KOPT-K1 (cell line): ENCODE data around the gene STAG3.
"Not testable (repeated sequence)": the region's sequence is repeated elsewhere in the genome, so short reads cannot be mapped to it uniquely, and the experiment has no call there.

Experiments
- H3K27ac ChIP-seq: fragments of 200-600 bp; sonication (generic); 2 replicates; pipeline ENCODE4 v1.5.1; 2016; ENCODE audit warnings: antibody characterized with exemption, mild to moderate bottlenecking, low read depth, low read length; ENCODE audit not compliant: poor library complexity, severe bottlenecking
- H3K36me3 ChIP-seq: fragments of 200-600 bp; sonication (generic); 2 replicates; pipeline ENCODE4 v1.5.1; 2017; ENCODE audit warnings: antibody characterized with exemption, mild to moderate bottlenecking, low read length, moderate library complexity; ENCODE audit not compliant: insufficient read depth
- H3K9me3 ChIP-seq: fragments of 200-600 bp; sonication (generic); 2 replicates; pipeline ENCODE4 v1.5.1; 2017; ENCODE audit warnings: antibody characterized with exemption, low read length, mild to moderate bottlenecking; ENCODE audit not compliant: insufficient read depth, poor library complexity, severe bottlenecking

Gene STAG3, protein sequence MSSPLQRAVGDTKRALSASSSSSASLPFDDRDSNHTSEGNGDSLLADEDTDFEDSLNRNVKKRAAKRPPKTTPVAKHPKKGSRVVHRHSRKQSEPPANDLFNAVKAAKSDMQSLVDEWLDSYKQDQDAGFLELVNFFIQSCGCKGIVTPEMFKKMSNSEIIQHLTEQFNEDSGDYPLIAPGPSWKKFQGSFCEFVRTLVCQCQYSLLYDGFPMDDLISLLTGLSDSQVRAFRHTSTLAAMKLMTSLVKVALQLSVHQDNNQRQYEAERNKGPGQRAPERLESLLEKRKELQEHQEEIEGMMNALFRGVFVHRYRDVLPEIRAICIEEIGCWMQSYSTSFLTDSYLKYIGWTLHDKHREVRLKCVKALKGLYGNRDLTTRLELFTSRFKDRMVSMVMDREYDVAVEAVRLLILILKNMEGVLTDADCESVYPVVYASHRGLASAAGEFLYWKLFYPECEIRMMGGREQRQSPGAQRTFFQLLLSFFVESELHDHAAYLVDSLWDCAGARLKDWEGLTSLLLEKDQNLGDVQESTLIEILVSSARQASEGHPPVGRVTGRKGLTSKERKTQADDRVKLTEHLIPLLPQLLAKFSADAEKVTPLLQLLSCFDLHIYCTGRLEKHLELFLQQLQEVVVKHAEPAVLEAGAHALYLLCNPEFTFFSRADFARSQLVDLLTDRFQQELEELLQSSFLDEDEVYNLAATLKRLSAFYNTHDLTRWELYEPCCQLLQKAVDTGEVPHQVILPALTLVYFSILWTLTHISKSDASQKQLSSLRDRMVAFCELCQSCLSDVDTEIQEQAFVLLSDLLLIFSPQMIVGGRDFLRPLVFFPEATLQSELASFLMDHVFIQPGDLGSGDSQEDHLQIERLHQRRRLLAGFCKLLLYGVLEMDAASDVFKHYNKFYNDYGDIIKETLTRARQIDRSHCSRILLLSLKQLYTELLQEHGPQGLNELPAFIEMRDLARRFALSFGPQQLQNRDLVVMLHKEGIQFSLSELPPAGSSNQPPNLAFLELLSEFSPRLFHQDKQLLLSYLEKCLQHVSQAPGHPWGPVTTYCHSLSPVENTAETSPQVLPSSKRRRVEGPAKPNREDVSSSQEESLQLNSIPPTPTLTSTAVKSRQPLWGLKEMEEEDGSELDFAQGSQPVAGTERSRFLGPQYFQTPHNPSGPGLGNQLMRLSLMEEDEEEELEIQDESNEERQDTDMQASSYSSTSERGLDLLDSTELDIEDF

GRCh38 chr7:100177045-100178001 is at the start of gene STAG3, which contains the start of gene GPC2:
Gene STAG3, plus strand, starts transcription at chr7:100177918. Its CDS starts 2,639 bp downstream, at chr7:100180557.
Gene GPC2, minus strand, starts transcription at chr7:100177381. Its CDS starts 182 bp downstream, at chr7:100177199.
- H3K27ac ChIP-seq: peak within 1 kb of the TSS; percentile 71
- H3K36me3 ChIP-seq: peaks cover 25% of the 10 kb centered on the region; the same call in 1 of the 2 replicates
- no peaks in the 10 kb centered on the region for H3K9me3 ChIP-seq

- Histone ChIP-seq H3K27ac (peak overlapping the region; percentile 94), H3K9me3 (no peaks in the 10 kb centered on the region), H3K36me3 (peaks cover 11% of the 10 kb centered on the region; the same call in 1 of the 2 replicates)
These were observed 49.1 kb upstream of the STAG3 start for GRCh38 chr7:100128637-100128963.

DNA sequence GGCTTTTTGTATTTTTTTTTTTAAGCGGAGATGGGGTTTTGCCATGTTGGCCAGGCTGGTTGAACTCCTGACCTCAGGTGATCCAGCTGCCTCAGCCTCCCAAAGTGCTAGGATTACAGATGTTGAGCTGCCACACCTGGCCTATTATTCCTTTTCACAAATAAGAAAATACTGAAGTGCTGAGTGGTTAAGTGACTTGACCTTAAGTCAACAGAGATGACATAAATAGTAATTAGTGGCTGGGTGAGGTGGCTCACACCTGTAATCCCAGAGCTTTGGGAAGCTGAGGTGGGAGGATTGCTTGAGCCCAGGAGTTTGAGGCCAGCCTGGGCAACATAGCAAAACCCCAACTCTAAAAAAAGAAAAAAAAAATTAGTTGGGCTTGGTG is 47.5 kb upstream of the STAG3 start:
- H3K36me3 ChIP-seq, H3K27ac ChIP-seq, H3K9me3 ChIP-seq: not testable (repeated sequence)

GRCh38 chr7:100130608-100131453 is 46.9 kb upstream of the STAG3 start:
- Histone ChIP-seq H3K27ac (no peak overlapping the region), H3K9me3 (no peaks in the 10 kb centered on the region), H3K36me3 (no peaks in the 10 kb centered on the region)

- H3K9me3 ChIP-seq: no peaks in the 10 kb centered on the region
These were observed 45.6 kb upstream of the STAG3 start for GRCh38 chr7:100132126-100132525.

GRCh38 chr7:100132697-100133151 is 45.0 kb upstream of the STAG3 start:
- no peaks in the 10 kb centered on the region for H3K36me3 ChIP-seq
- no peak overlapping the region for H3K27ac ChIP-seq
- H3K9me3 ChIP-seq: no peaks in the 10 kb centered on the region

More at GRCh38 chr7:100132126-100132525, 45.6 kb upstream of the STAG3 start:
- Histone ChIP-seq H3K36me3 (no peaks in the 10 kb centered on the region), H3K27ac (no peak overlapping the region)

GRCh38 chr7:100137851-100138760 is 39.6 kb upstream of the STAG3 start:
- H3K27ac ChIP-seq: peak overlapping the region; percentile 21
- H3K9me3 ChIP-seq: no peaks in the 10 kb centered on the region
- no peaks in the 10 kb centered on the region for H3K36me3 ChIP-seq

DNA sequence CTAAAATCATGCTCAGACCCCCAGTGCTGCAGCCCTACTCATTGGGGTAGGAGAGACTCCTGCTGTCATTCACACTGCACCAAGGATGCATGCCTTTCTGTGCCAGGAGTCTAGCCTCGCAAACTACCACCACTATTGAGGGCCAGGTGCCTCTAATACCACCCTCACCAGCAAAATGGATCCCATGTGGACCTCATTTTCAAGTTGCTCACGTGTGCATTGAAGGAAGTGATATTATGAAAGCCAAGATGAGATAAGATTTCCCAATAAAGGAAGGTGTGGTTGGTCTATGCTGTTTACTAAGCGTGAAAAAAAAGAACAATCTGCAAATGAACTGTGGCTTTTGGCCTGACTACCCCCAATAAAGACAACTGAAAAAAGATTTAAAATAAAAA is 36.2 kb upstream of the STAG3 start:
- H3K36me3 ChIP-seq: no peaks in the 10 kb centered on the region
- H3K9me3 ChIP-seq: no peaks in the 10 kb centered on the region
- H3K27ac ChIP-seq: no peak overlapping the region

GRCh38 chr7:100142461-100142860 is 35.3 kb upstream of the STAG3 start:
- H3K36me3 ChIP-seq: no peaks in the 10 kb centered on the region
- H3K27ac ChIP-seq: no peak overlapping the region

GRCh38 chr7:100146350-100146749 is 31.4 kb upstream of the STAG3 start:
- H3K36me3 ChIP-seq, H3K9me3 ChIP-seq, H3K27ac ChIP-seq: not testable (repeated sequence)

More at GRCh38 chr7:100142461-100142860, 35.3 kb upstream of the STAG3 start:
- no peaks in the 10 kb centered on the region for H3K9me3 ChIP-seq

GRCh38 chr7:100147278-100147677 is 30.4 kb upstream of the STAG3 start:
- H3K27ac ChIP-seq: no peak overlapping the region
- no peaks in the 10 kb centered on the region for H3K9me3 ChIP-seq
- H3K36me3 ChIP-seq: peaks cover 8% of the 10 kb centered on the region

DNA sequence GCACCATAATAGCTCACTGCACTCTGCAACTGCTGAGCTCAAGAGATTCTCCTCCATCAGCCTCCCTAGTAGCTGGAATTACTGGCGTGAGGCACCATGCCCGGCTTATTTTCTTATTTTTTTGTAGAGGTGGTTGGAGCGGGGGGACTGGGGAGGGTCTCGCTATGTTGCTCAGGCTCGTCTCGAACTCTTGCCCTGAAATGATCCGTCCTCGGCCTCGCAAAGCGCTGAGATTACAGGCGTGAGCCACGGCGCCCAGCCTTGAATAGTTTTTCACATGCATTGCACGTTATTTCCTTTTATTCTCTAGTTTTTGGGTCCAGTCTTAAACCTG is 29.5 kb upstream of the STAG3 start:
- Histone ChIP-seq H3K36me3 (peaks cover 17% of the 10 kb centered on the region), H3K9me3 (no peaks in the 10 kb centered on the region), H3K27ac (peak overlapping the region; percentile 89)
